HG02763 (cell line): Measurements from ENCODE around the gene RAX2.

Source experiments
- ATAC-seq: cut with Tn5 transposase; IDR thresholded peaks from one replicate; pipeline ENCODE4 v1.9.1; 2021; ENCODE audit warnings: mild to moderate bottlenecking, moderate library complexity; ENCODE audit not compliant: unreplicated experiment

The RAX2 gene

GRCh38 chr19:3801412-3802096 lies 29.5 kb upstream of the RAX2 start:
- ATAC-seq, result no peak

- ATAC-seq, result no peak
Observed at GRCh38 chr19:3800996-3801395, 29.0 kb upstream of the RAX2 start.

GRCh38 chr19:3798137-3798536 lies 26.1 kb upstream of the RAX2 start:
- no peak for ATAC-seq

GRCh38 chr19:3796358-3796757 lies 24.3 kb upstream of the RAX2 start:
- no peak for ATAC-seq

- no peak for ATAC-seq
Observed at GRCh38 chr19:3793799-3794198, 21.8 kb upstream of the RAX2 start.

GRCh38 chr19:3792114-3792513 lies 20.1 kb upstream of the RAX2 start:
- no peak for ATAC-seq

DNA sequence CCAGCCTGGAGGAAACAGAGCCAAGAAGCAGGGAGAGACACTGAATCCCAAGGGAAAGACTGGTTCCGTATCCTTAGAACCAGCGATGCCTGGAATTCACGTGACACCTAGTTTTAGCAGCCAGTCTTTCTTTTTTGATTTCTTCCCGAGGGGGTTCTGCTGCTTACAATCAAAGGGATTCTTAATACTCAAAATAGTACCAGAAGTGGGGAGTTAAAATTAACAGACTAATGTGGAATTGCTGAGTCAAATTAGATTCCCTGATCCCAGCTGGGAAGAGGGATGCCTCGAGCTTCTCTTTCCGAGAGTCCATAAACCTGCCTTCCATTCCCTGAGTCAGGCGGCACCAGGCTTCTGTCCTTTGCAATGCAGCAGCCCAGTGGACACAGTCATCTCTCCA lies 18.9 kb upstream of the RAX2 start:
- no peak for ATAC-seq

DNA sequence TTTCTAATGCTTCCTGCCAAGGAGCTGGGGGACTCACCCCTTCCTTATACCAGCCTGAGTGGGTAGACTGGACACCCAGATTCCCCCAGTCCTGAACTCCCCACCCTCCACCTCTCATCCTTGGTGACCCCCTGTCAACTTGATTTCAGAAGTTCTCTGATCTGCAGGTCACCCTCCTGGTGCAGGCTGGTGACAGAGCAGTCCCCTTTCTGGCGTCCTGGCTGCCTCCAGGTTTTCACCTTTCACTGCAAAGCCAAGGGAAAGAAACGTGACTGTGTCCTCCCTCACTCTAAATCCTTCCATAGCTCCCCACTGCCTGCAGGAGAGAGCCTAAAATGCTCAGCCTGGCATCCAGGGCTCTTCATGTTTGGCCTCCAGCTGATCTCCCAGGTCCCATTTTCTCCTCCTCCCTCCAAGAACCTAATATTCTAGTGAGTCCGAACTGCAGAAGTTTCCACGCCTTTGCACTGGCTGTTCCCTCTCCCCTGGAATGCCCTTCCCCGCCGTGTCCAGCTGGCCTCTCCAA lies 18.2 kb upstream of the RAX2 start:
- ATAC-seq, result no peak

DNA sequence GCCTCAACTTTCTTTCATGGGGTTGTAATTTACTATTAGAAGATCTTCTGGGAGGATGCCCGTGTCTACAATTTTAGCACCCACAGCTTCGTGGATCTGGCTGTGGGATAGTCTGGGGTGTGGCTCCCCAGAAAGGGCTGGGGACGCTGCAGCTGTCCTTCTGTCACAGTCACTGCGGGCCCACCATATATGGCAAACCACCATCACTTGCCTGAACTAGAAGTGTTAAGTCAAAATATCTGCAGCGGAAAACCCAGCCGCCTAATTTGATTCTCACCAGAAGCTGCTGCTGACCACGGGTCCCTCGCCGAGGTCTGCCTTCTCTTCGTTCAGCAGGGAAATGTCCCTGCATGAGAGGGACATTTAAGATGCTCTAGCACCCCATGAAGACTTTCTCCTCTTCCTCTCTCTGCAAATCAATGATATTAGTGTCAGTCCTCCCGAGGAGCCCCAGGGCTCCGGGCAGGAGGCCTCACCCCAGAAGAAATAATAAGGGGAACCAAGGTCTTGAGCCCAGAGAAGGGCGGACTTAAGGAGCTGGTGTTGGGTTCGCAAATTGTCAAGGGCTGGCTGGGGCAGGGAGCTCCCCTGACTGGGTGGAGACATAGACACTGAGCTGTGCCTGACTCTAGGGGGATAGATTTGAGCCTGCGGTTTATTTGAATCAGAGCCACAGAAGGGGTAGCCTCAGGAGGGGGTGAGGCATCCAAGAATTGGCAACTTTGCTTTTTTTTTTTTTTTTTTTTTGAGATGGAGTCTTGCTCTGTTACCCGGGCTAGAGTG lies 17.2 kb upstream of the RAX2 start:
- ATAC-seq, result no peak

GRCh38 chr19:3785938-3786824 lies 14.2 kb upstream of the RAX2 start, which contains the start of gene MATK:
MATK (minus strand) TSS chr19:3786381; CDS start chr19:3785135, 1,246 bp downstream.
- ATAC-seq, result no peak

GRCh38 chr19:3785451-3785937 lies 13.5 kb upstream of the RAX2 start:
- no peak for ATAC-seq

DNA sequence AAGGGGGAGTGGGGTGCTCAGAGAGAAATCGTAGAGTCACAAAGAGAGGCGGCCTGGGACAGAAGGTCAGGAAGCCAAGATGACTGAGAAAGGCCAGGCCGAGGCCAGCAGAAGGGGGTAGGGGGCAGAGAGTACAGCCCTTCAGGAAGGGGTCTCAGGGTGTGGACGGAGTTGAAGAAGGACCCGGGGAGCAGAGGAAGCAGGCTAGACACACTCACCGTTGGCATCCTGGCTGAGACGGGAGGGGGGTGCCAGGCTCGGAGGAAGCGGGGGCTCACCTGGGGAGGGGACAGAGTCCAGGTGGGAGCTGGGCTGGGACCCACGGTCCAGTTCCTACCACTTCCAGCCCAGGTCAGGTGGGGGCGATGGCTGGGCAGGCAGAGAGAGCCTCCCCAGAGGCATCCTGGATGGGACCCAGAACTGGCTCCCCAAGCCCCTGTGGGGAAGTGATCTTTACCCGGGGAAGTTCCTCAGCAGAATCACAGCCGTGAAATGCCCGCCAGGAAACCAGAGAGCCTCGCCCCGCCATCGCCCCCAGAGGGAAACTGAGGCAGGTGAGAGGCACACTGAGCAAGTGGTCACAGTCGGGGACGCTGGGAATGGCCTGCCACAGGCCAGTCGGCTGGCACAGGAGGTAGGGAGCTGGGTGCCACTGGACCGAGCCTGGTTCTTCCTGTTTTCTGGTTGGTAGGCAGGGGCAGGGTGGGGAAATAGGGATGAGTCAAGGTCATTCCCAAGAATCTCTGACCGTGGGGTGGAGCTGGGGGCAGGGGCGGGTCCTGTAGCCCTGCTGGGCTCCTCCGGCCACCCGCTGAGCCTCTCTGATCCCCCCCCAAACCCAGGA lies 12.8 kb upstream of the RAX2 start:
- no peak for ATAC-seq

DNA sequence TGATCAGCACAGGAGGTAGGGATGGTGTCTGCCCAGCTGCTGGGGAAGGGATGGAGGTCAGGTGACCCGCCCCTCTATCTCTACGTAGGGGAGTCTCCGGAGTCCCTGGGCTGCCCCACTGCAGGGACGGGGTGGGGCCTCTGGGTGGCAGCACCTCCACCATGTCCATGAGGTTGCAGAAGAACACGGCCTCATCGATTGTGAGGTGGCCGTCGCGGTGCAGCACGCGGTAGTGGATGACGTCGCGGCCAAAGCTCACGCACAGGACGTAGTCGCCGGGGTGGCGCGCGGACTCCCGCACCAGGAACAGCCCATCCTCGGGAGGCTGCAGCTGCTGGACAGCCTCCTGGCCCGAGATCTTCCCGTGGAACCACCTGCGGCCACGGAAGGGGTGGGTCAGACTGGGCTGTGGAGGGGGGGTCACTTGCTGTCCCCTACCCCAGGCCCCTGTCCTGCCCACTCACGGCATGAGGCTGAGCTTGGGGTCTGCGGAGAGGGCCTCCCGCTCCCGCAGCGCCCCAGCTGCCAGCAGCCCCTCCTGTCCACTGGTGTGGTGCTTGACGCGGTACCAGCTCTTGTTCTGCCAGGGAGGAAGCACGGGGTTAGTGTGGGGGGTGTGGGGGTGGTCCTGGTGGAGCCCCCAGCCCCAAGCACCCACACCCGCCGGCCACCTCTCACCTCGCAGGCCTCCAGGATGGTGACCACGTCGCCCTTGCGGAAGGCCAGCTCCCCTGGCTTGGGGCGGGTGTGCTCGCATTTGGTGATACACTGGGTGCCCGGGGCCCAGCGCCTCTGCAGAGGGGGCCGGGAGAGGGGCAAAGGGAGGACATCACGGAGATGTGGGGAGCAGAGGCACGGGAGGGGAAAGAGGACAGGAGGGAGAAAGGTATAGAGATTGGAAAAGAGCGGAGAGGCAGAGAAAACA lies 11.9 kb upstream of the RAX2 start:
- ATAC-seq, result no peak

- no peak for ATAC-seq
Observed at GRCh38 chr19:3782903-3783302, 10.9 kb upstream of the RAX2 start.

GRCh38 chr19:3782330-3782729 lies 10.3 kb upstream of the RAX2 start:
- ATAC-seq, result no peak

DNA sequence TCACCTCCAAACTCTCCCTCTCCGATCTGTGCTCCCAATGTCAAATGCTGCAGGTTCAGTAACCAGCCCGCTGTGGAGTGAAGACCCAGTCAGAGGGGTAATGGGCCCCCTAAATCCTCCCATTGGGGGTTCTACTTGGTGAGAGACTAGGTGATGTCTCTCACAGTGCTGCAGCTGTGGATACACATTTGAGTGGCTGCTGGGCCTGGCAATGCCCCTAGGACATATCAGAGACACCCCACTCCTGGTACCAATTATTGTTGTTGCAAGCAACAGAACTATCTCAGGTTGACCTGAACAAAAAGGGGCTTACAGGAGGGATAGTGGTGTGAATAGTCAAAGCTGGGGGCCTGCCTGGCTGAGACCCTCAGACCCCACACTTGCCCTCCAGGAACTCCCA lies 9.6 kb upstream of the RAX2 start:
- no peak for ATAC-seq

DNA sequence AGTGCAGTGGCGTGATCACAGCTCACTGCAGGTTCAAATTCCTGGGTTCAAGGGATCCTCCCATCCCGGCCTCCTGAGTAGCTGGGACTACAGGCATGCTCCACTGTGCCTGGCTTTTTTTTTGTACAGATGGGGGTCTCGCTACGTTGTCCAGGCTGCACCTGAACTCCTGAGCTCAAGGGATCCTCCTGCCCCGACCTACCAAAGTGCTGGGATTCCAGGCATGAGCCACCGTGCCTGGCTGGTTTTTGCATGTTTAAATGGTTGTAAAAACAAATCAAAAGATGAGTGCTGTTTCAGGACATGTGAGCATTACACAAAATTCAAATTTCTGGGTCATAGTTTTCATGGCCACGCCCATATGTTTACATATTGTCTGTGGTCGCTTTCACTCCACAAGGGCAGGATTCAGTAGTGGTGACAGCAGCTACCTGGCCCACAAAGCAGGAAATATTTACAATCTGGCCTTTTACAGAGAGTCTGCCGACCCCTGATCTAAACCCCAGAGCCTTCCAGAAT lies 8.8 kb upstream of the RAX2 start:
- ATAC-seq, result no peak

- ATAC-seq, result no peak
Observed at GRCh38 chr19:3778899-3779723, 7.1 kb upstream of the RAX2 start.
